Tibial nerve (tissue), 4 donors: ENCODE results near the gene MPV17L. TPM values are rescaled to one million over a fixed set of nuclear protein-coding genes. Genes with fewer than 3 reads are reported as not detected.

ENCODE experiments used
- DNase-seq, 2 donors: peaks; one replicate each; pipeline ENCODE4 v3.0.0-alpha.2; 2019; ENCODE audit warnings: low spot score in 2 of 2
- H3K27ac ChIP-seq, 4 donors: fragments of 200-600 bp; sonication (generic) in 3 of 4; one replicate each; pipeline ENCODE4 v1.5.1; 2017 to 2019; ENCODE audit warnings: mild to moderate bottlenecking in 1 of 4
- H3K27me3 ChIP-seq, 2 donors: fragments of 200-600 bp; sonication (generic) in 1 of 2; one replicate each; pipeline versions ENCODE4 v1.5.1 to v1.6.0; 2017 to 2019
- H3K36me3 ChIP-seq, 3 donors: fragments of 200-600 bp; sonication (generic); one replicate each; pipeline ENCODE4 v1.5.1; 2018 to 2019
- H3K4me1 ChIP-seq, 4 donors: fragments of 200-600 bp; sonication (generic) in 3 of 4; one replicate each; pipeline ENCODE4 v1.5.1; 2017 to 2019
- H3K4me3 ChIP-seq, 4 donors: fragments of 200-600 bp; sonication (generic) in 3 of 4; one replicate each; pipeline ENCODE4 v1.5.1; 2017 to 2019; ENCODE audit warnings: mild to moderate bottlenecking in 1 of 4, moderate library complexity in 1 of 4
- H3K9me3 ChIP-seq, 4 donors: fragments of 200-600 bp; sonication (generic) in 3 of 4; one replicate each; pipeline ENCODE4 v1.5.1; 2017 to 2019
- CTCF ChIP-seq, 5 experiments: fragments of 200-600 bp in 3 of 5; fragments of 450-650 bp in 2 of 5; sonication (generic) in 3 of 5; IDR thresholded peaks; one replicate each; pipeline ENCODE4 v1.5.1; 2016 to 2019; ENCODE audit warnings: antibody characterized with exemption in 5 of 5, mild to moderate bottlenecking in 3 of 5, moderate library complexity in 2 of 5
- EP300 ChIP-seq, 2 donors: sonication (generic); formaldehyde crosslinking; IDR thresholded peaks; one replicate each; pipeline ENCODE4 v1.6.1; 2017; ENCODE audit warnings: antibody characterized with exemption in 2 of 2, mild to moderate bottlenecking in 1 of 2
- POLR2A ChIP-seq, 2 donors: fragments of 450-650 bp; IDR thresholded peaks; one replicate each; pipeline ENCODE4 v1.6.1; 2017; ENCODE audit warnings: antibody characterized with exemption in 2 of 2, mild to moderate bottlenecking in 2 of 2, moderate library complexity in 2 of 2
- WGBS, 2 donors: methylation state at CpG; one replicate each; pipeline ENCODE4 v1.1.5; 2018; 5-methylcytosine and 5-hydroxymethylcytosine counted together
- total RNA-seq, 4 donors: library from RNA; depleted of rRNA; stranded (reverse); fragments of >200 nt; gene quantifications; one replicate each; pipeline ENCODE4 v1.1.0, GENCODE V29; 2016

Gene MPV17L
- total RNA-seq, 4 donors from 2014 or later: 5.9 to 18.6 (median 11.8) TPM

GRCh38 chr16:15434079-15434424, 38.5 kb downstream of the MPV17L start:
- DNase-seq: no peak
- 30 to 32% methylated on average over 12 of the region's 12 CpGs for WGBS, 2 donors
- no peak for TF ChIP-seq EP300 (IDR thresholded peaks at IDR 0.05)
- TF ChIP-seq CTCF (IDR thresholded peaks at IDR 0.05): no peak
- TF ChIP-seq POLR2A (IDR thresholded peaks at IDR 0.05): no peak
- Histone ChIP-seq H3K9me3 (no peaks in the 10 kb centered on the region), H3K27me3 (no peaks in the 10 kb centered on the region), H3K36me3 (no peaks in the 10 kb centered on the region), H3K4me3 (peak overlapping the region; percentile 45 to 96 (median 77)), H3K27ac (peak overlapping the region in 3 of 4 donors; percentile 43 to 91 (median 80)), H3K4me1 (peaks cover 0 to 14% (median 5%) of the 10 kb centered on the region in 4 donors)

DNA sequence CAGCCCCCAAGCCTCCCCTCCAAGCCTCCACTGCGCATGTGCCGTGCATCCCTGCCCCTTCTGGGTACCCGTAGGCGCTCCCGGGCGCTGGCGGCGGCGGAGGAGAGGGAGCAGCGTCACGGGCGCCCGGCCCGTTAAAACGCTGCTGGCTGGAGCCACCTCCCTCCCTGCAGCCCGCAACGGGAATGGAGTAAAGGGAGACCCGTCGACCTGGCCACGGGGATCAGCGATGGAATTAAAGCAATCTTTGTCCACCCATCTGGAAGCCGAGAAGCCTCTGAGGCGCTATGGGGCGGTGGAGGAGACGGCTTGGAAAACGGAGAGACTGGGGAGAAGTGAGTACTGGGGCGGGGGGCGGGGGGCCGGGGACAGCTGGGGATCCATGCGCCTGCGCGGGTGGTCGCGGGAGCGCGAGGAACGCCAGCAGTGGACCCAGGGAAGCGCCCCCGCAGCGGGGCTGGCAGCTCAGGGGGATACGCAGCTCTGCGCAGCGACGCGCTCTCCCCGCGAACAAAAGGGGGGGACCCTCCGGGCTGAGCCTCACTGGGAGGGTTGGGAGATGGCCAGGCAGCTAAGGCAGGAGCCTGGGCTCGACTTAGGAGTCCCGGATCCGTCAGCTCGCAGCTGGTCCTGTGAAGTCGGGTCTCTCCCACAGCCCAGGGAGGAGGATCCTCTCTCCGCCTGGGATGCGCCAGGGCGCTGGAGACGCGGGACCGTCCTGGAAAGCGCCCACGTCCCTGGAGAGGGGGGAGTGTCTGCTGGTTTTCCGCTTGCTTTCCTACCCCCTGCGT, 39.1 kb downstream of the MPV17L start, which contains the start of gene BMERB1:
TSS of gene BMERB1 (plus strand) at position 164 of the 791 bp plus-strand sequence. CDS start at position 230, 66 bp downstream.
- Histone ChIP-seq H3K9me3 (no peaks in the 10 kb centered on the region), H3K27ac (peak within 1 kb of the TSS; percentile 43 to 91 (median 78)), H3K27me3 (no peaks in the 10 kb centered on the region), H3K4me3 (peak within 1 kb of the TSS; percentile 45 to 96 (median 77)), H3K4me1 (peaks cover 0 to 19% (median 5%) of the 10 kb centered on the region in 4 donors), H3K36me3 (no peaks in the 10 kb centered on the region)
- TF ChIP-seq EP300 (IDR thresholded peaks at IDR 0.05): peak in 1 of 2 donors; percentile 88
- TF ChIP-seq POLR2A (IDR thresholded peaks at IDR 0.05): peak; percentile 17 to 51
- peak in 1 of 5 experiments; percentile 31 for TF ChIP-seq CTCF (IDR thresholded peaks at IDR 0.05)
- peak; percentile 42 to 43 for DNase-seq
- 0 to 1% methylated on average over 60 to 62 of the region's 63 CpGs for WGBS, 2 donors

DNA sequence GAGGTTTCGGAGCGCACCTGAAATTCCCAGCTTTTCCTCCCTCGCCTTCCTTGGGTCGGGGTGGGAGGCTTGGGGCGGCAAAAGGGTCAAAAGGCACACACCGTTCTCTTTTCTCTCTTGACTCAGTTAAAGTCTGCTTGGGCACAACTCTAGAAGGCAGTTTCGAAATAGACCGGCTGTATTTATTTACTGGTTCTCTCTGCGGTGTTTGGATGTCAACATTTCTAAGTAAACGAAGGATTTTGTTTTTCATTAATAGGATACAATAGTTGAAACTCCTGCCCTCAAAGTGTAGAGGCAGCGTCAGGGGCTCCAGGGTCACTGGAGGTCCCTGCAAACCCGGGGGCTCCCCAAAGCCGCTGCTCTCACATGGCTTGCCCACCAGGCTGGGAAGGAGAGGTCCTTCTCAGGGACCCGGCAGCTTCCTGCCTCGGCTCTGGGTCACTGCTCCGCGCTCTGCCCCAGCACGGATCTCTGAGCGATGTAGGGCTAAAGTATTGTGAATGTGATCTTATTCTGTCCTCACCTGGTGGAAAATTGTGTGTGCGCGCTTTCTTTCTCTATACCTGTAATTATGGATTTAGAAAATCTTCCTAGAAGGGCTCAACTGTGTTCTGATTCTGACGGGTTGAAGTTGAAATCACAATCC, 39.8 kb downstream of the MPV17L start:
- Histone ChIP-seq H3K27me3 (no peaks in the 10 kb centered on the region), H3K9me3 (no peaks in the 10 kb centered on the region), H3K36me3 (no peaks in the 10 kb centered on the region), H3K4me1 (peaks cover 0 to 25% (median 5%) of the 10 kb centered on the region in 4 donors), H3K4me3 (peak overlapping the region; percentile 45 to 96 (median 77)), H3K27ac (peak overlapping the region; percentile 43 to 91 (median 78))
- WGBS, 2 donors: 7 to 8% methylated on average over 22 of the region's 22 CpGs
- TF ChIP-seq CTCF (IDR thresholded peaks at IDR 0.05) (no peak), POLR2A (IDR thresholded peaks at IDR 0.05) (no peak), EP300 (IDR thresholded peaks at IDR 0.05) (no peak)
- DNase-seq: no peak

DNA sequence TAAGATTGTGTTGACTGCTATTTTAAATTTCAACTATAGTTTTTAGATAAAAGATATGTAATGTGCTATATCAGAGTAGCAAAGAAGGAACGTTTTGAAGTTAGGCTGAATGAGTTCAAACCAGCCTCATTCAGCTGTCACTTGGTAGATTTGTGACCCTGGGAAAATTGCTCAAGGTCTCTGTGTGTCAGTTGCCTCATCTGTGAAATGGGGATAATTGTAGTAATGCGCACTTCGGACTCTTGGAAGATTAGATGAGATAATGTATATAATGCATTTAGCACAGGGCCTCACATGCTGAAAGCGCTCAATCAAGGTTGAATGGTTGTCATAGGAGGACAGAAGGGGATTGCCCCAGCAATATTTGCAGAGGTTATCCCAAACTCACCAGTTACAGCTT, 43.5 kb downstream of the MPV17L start:
- H3K36me3 ChIP-seq: no peaks in the 10 kb centered on the region
- H3K27me3 ChIP-seq: no peaks in the 10 kb centered on the region
- TF ChIP-seq EP300 (IDR thresholded peaks at IDR 0.05) (no peak), CTCF (IDR thresholded peaks at IDR 0.05) (no peak), POLR2A (IDR thresholded peaks at IDR 0.05) (no peak)
- no peak overlapping the region for H3K4me3 ChIP-seq
- H3K9me3 ChIP-seq: no peaks in the 10 kb centered on the region
- WGBS, 2 donors: 82 to 87% methylated on average over 4 of the region's 4 CpGs
- H3K4me1 ChIP-seq: peaks cover 0 to 26% (median 3%) of the 10 kb centered on the region in 4 donors
- no peak for DNase-seq
- no peak overlapping the region for H3K27ac ChIP-seq

DNA sequence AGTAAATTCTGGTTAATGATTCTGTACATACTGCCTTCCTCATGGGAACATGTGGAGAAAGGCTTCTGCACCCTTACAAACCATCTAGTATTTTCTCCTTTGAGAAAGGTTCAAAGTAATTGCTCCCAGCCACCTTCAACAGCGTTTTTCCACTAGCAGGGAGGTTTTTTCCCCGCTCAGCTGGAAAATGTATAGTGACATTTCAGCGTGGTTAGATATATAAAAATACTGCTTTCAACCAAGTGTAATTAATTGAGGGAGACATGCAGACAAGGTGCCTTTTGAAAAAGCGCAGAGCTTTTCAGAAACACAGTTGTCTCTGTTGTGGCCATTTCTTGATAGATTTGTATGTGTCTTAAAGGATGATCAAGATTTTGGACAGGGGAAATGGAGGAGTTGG, 44.0 kb downstream of the MPV17L start:
- H3K36me3 ChIP-seq: no peaks in the 10 kb centered on the region
- no peaks in the 10 kb centered on the region for H3K9me3 ChIP-seq
- H3K27ac ChIP-seq: peak overlapping the region in 2 of 4 donors; percentile 16 to 58
- DNase-seq: no peak
- WGBS, 2 donors: 75 to 83% methylated on average over 4 of the region's 4 CpGs
- H3K4me1 ChIP-seq: peaks cover 0 to 23% (median 3%) of the 10 kb centered on the region in 4 donors
- H3K4me3 ChIP-seq: no peak overlapping the region
- H3K27me3 ChIP-seq: no peaks in the 10 kb centered on the region
- no peak for TF ChIP-seq CTCF (IDR thresholded peaks at IDR 0.05)
- no peak for TF ChIP-seq EP300 (IDR thresholded peaks at IDR 0.05)
- no peak for TF ChIP-seq POLR2A (IDR thresholded peaks at IDR 0.05)
